Measurements from ENCODE around the gene MYL3. TPM values are rescaled to one million over a fixed set of nuclear protein-coding genes. Genes with fewer than 3 reads are reported as not detected.
"Not testable (repeated sequence)": the region's sequence is repeated elsewhere in the genome, so short reads cannot be mapped to it uniquely, and the experiment has no call there.

The MYL3 gene
- total and polyA plus RNA-seq, 8 donors, result 3.1 to 13.4 (median 11.2) TPM

DNA sequence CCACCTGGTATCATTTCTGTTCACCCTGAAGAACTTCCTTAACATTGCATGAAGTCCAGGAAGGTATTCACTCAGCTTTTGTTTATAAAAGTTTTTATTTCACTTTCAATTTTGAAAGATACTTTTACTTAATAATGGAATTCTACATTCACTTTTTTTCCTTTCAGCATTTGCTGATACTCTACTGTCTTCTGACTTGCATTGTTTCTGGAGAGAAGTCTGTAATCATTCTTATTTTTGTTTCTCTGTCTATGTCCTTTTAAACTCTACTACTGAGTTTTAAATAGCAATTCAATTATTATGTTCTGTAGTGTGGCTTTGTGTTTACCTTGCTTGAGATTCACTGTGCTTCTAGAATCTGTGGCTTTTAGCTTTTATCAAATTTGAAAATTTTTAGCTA is 42.4 kb downstream of the MYL3 start:
- DNase-seq, result no peak
- no peaks in the 10 kb centered on the region for H3K27me3 ChIP-seq
- no peaks in the 10 kb centered on the region for H3K4me1 ChIP-seq
- no peaks in the 10 kb centered on the region for H3K36me3 ChIP-seq
- TF ChIP-seq, protein P1, sequence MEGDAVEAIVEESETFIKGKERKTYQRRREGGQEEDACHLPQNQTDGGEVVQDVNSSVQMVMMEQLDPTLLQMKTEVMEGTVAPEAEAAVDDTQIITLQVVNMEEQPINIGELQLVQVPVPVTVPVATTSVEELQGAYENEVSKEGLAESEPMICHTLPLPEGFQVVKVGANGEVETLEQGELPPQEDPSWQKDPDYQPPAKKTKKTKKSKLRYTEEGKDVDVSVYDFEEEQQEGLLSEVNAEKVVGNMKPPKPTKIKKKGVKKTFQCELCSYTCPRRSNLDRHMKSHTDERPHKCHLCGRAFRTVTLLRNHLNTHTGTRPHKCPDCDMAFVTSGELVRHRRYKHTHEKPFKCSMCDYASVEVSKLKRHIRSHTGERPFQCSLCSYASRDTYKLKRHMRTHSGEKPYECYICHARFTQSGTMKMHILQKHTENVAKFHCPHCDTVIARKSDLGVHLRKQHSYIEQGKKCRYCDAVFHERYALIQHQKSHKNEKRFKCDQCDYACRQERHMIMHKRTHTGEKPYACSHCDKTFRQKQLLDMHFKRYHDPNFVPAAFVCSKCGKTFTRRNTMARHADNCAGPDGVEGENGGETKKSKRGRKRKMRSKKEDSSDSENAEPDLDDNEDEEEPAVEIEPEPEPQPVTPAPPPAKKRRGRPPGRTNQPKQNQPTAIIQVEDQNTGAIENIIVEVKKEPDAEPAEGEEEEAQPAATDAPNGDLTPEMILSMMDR (IDR thresholded peaks at IDR 0.05), result no peak
- ATAC-seq, result no peak
- intact Hi-C loops (cut with DNase I), result no loop called here
- peaks cover 0 to 21% of the 10 kb centered on the region in 2 donors for H3K9me3 ChIP-seq
- H3K4me3 ChIP-seq, result no peak overlapping the region
- H3K27ac ChIP-seq, result no peak overlapping the region

DNA sequence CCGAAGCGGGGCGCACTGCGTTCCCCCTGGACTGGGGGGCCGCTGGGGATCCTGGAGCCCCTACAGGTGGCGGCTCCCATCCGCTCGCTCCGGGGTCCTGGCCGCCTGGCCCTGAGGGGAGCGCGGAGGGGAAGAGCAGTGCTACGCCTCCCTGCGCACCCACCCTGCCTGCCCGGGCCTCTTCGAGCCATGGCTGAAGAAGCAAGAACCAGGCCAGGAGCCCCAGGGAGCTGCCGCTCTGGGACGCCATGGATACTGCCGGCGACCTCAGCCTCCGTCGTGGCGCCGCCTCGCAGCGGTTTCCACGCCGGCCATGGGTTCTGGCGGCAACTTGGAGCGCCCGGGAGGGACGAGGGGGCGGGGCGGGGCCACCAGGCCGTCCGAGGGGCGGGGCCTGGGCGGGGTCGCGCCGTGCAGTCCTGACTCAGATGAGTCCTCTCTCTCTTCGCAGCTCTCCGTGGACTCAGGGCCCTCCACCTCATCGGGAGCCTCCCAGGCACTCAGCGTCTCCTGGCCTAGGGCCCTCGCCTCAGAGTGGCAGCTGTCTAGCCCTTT is 50.9 kb downstream of the MYL3 start:
- peak; percentile 100 for ATAC-seq
- peaks cover 9 to 15% of the 10 kb centered on the region in 2 donors for H3K4me1 ChIP-seq
- TF ChIP-seq, protein P1 (IDR thresholded peaks at IDR 0.05), result no peak
- DNase-seq, result peak; percentile 59 to 92 (median 77)
- H3K4me3 ChIP-seq, result peak overlapping the region; percentile 22 to 34
- no peak overlapping the region for H3K27ac ChIP-seq
- peaks cover 0 to 24% of the 10 kb centered on the region in 2 donors for H3K27me3 ChIP-seq
- H3K9me3 ChIP-seq, result no peaks in the 10 kb centered on the region
- intact Hi-C loops (cut with DNase I), result no loop called here
- no peaks in the 10 kb centered on the region for H3K36me3 ChIP-seq

DNA sequence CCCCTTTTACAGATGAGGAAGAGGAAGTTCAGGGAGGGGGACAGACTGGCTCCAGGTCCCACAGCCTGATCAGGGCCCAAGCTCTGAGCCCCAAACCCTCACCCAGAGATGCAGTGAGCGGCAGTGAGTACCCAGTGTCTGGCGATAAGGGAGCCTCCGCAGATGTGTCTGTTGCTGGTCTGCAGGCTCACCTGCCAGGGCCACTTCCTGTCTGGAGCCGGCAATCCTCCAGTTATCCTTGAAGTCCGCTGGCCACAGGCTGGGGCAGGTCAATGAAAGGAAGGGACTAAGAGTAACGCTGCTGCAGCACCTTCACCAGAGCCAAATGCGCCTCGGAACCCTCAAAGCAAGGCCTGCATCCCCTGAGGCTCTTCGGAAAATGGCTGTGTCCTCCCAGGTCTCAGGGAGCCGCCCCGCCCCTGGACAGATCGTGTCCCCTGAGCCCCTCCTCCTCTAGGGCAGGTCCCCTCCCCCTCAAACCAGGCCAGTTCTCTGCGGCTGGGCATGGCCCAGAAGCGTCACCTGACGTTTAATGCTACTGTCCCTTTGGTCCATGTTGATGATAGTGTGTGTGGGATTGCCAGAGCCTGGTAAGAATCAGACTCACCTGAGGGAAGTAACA is 51.5 kb downstream of the MYL3 start:
- no peak overlapping the region for H3K27ac ChIP-seq
- ATAC-seq, result peak; percentile 75
- intact Hi-C loops (cut with DNase I), result no loop called here

GRCh38 chr3:46808766-46809165 is 54.5 kb downstream of the MYL3 start:
- Histone ChIP-seq H3K27me3 (peaks cover 0 to 24% of the 10 kb centered on the region in 2 donors), H3K4me1 (peaks cover 9 to 15% of the 10 kb centered on the region in 2 donors)
- DNase-seq; ATAC-seq; intact Hi-C loops (cut with DNase I); H3K4me3 ChIP-seq; H3K27ac ChIP-seq; H3K9me3 ChIP-seq; H3K36me3 ChIP-seq: not testable (repeated sequence)

More for the DNA sequence above, 51.5 kb downstream of the MYL3 start:
- TF ChIP-seq, protein P1 (IDR thresholded peaks at IDR 0.05), result no peak
- Histone ChIP-seq H3K4me1 (peaks cover 9 to 15% of the 10 kb centered on the region in 2 donors), H3K36me3 (no peaks in the 10 kb centered on the region), H3K27me3 (peaks cover 0 to 24% of the 10 kb centered on the region in 2 donors), H3K4me3 (peak overlapping the region; percentile 22 to 34), H3K9me3 (no peaks in the 10 kb centered on the region)
- peak in 3 of 4 donors; percentile 14 to 69 (median 38) for DNase-seq

Other genes starting within 250 kb of the MYL3 start
- gene ALS2CL, start 169.8 kb downstream of the MYL3 start, total RNA-seq, result 10 to 100 TPM; 45.4 to 74.4 TPM
- 10 to 100 TPM in 5 of 6 donors, 1 to 10 TPM in 1; 7.6 to 14.7 (median 11.1) TPM for gene ALS2CL, start 169.8 kb downstream of the MYL3 start, polyA plus RNA-seq (ENCODE audit: insufficient read length in 6 of 6)
- gene TMIE, start 162.1 kb downstream of the MYL3 start, total RNA-seq, result under 1 TPM in 1 of 2 donors, not detected in 1; 0.23 TPM
- gene TMIE, start 162.1 kb downstream of the MYL3 start, polyA plus RNA-seq (ENCODE audit: insufficient read length in 6 of 6), result under 1 TPM; 0.37 to 0.82 (median 0.59) TPM
- gene PRSS50, start 145.6 kb downstream of the MYL3 start, total RNA-seq, result under 1 TPM; 0.24 to 0.26 TPM
- gene PRSS50, start 145.6 kb downstream of the MYL3 start, polyA plus RNA-seq (ENCODE audit: insufficient read length in 6 of 6), result 1 to 10 TPM in 1 of 6 donors, under 1 TPM in 5; 0.38 to 1.1 (median 0.75) TPM
- 10 to 100 TPM; 12.0 to 22.8 TPM for gene PTH1R, start 14.3 kb upstream of the MYL3 start, total RNA-seq
- gene PTH1R, start 14.3 kb upstream of the MYL3 start, polyA plus RNA-seq (ENCODE audit: insufficient read length in 6 of 6), result 100 to 1,000 TPM in 2 of 6 donors, 10 to 100 TPM in 4; 60.6 to 131 (median 76.5) TPM
- 10 to 100 TPM; 34.7 to 43.7 TPM for gene CCDC12, start 113.3 kb upstream of the MYL3 start, total RNA-seq
- gene CCDC12, start 113.3 kb upstream of the MYL3 start, polyA plus RNA-seq (ENCODE audit: insufficient read length in 6 of 6), result 10 to 100 TPM; 42.4 to 57.9 (median 47.4) TPM
- gene NBEAL2, start 116.2 kb upstream of the MYL3 start, total RNA-seq, result 100 to 1,000 TPM in 1 of 2 donors, 10 to 100 TPM in 1; 99.6 to 148 TPM
- 100 to 1,000 TPM in 2 of 6 donors, 10 to 100 TPM in 4; 59.3 to 106 (median 67.8) TPM for gene NBEAL2, start 116.2 kb upstream of the MYL3 start, polyA plus RNA-seq (ENCODE audit: insufficient read length in 6 of 6)

Data from left lung (tissue), 10 donors.